H1 (cell line): ENCODE data around the gene SLC2A4RG. TPM values are rescaled to one million over a fixed set of nuclear protein-coding genes. Genes with fewer than 3 reads are reported as not detected.

Source experiments
- CTCF ChIA-PET: fragments of 300-600 bp; sonication (Branson Sonifier 250); formaldehyde crosslinking; loops from one replicate; lab custom pipeline; 2021; ENCODE audit not compliant: partially characterized antibody; lab: Charles Lee
- POLR2A ChIA-PET: fragments of 300-600 bp; sonication (Branson Sonifier 250); formaldehyde crosslinking; loops from one replicate; lab custom pipeline; 2021; ENCODE audit warnings: inconsistent platforms; ENCODE audit not compliant: partially characterized antibody; lab: Charles Lee
- DNase-seq, 2 experiments: peaks; one replicate each; pipeline versions ENCODE4 v3.0.0 to v3.0.0-alpha.2; 2010 to 2022; ENCODE audit warnings: low spot score in 2 of 2, low read depth in 1 of 2, mixed read lengths in 1 of 2
- FAIRE-seq: peaks from 2 replicates; lab custom pipeline; 2011; peaks lifted over from hg19 to GRCh38; lab: Jason Lieb, UNC
- H2AFZ ChIP-seq: 2 replicates; pipeline ENCODE4 v1.8.1; 2012; ENCODE audit warnings: low read length, inconsistent platforms
- H2AK5ac ChIP-seq: 2 replicates; pipeline ENCODE4 v1.6.1; 2013; ENCODE audit warnings: low read depth, low read length
- H2BK120ac ChIP-seq: replicated peaks from 2 replicates; pipeline ENCODE3; 2013; ENCODE audit warnings: low read depth, low read length, inconsistent platforms
- H2BK12ac ChIP-seq: 2 replicates; pipeline ENCODE4 v1.6.1; 2013; ENCODE audit warnings: low read depth, low read length
- H2BK15ac ChIP-seq: 2 replicates; pipeline ENCODE4 v1.6.1; 2013; ENCODE audit warnings: low read length
- H2BK20ac ChIP-seq: 2 replicates; pipeline ENCODE4 v1.6.1; 2013; ENCODE audit warnings: low read length
- H2BK5ac ChIP-seq: 2 replicates; pipeline ENCODE4 v1.6.1; 2013; ENCODE audit warnings: low read depth, low read length
- H3K14ac ChIP-seq: 2 replicates; pipeline ENCODE4 v1.6.1; 2013; ENCODE audit warnings: inconsistent platforms; ENCODE audit not compliant: insufficient read length
- H3K18ac ChIP-seq: 2 replicates; pipeline ENCODE4 v1.6.1; 2013; ENCODE audit warnings: low read length; ENCODE audit errors: extremely low read depth
- H3K23ac ChIP-seq: 2 replicates; pipeline ENCODE4 v1.6.1; 2013; ENCODE audit warnings: inconsistent platforms; ENCODE audit not compliant: insufficient read length
- H3K23me2 ChIP-seq: 2 replicates; pipeline ENCODE4 v1.6.1; 2013; ENCODE audit warnings: low read depth, low read length
- H3K27ac ChIP-seq: 2 replicates; pipeline ENCODE4 v1.6.1; 2011; ENCODE audit warnings: low read depth, low read length, inconsistent platforms
- H3K27me3 ChIP-seq, 4 experiments: replicated peaks in 1 of 4; 1 replicate in 1 of 4; 2 replicates in 3 of 4; pipeline versions ENCODE4 v1.6.1 to v1.8.1; 2011 to 2013; ENCODE audit warnings: low read length in 3 of 4, mild to moderate bottlenecking in 3 of 4, inconsistent platforms in 2 of 4, mixed read lengths in 2 of 4, moderate library complexity in 1 of 4; ENCODE audit not compliant: control insufficient read depth in 3 of 4, insufficient read depth in 3 of 4; ENCODE audit errors: extremely low read depth in 1 of 4
- H3K36me3 ChIP-seq, 4 experiments: 2 replicates each; pipeline versions ENCODE4 v1.6.1 to v1.8.1; 2011 to 2013; ENCODE audit warnings: mild to moderate bottlenecking in 4 of 4, low read length in 3 of 4, moderate library complexity in 2 of 4, control low read depth in 1 of 4, inconsistent platforms in 1 of 4; ENCODE audit not compliant: insufficient read depth in 4 of 4, control insufficient read depth in 2 of 4
- H3K4ac ChIP-seq: replicated peaks from 2 replicates; pipeline ENCODE3; 2013; ENCODE audit warnings: low read length, low read depth, mixed read lengths, inconsistent platforms; ENCODE audit not compliant: insufficient read length
- H3K4me1 ChIP-seq, 4 experiments: replicated peaks in 1 of 4; 1 replicate in 1 of 4; 2 replicates in 3 of 4; pipeline versions ENCODE4 v1.6.1 to v1.8.1; 2011 to 2013; ENCODE audit warnings: low read length in 3 of 4, inconsistent platforms in 2 of 4, mixed read lengths in 1 of 4; ENCODE audit not compliant: insufficient read depth in 4 of 4, control insufficient read depth in 3 of 4
- H3K4me2 ChIP-seq, 2 experiments: 2 replicates each; pipeline versions ENCODE4 v1.6.1 to v1.8.1; 2011 to 2013; ENCODE audit warnings: low read depth in 2 of 2, low read length in 2 of 2, control low read depth in 1 of 2, inconsistent platforms in 1 of 2, mild to moderate bottlenecking in 1 of 2; ENCODE audit not compliant: insufficient read depth in 1 of 2
- H3K4me3 ChIP-seq, 4 experiments: fragments of 200-600, 300-600 bp in 1 of 4; sonication (generic), shearing (Covaris generic), sonication (Bioruptor Twin) in 1 of 4; 2 replicates each; pipeline versions ENCODE4 v1.5.1 to v1.8.1; 2011 to 2016; ENCODE audit warnings: low read length in 4 of 4, low read depth in 3 of 4, control low read depth in 2 of 4, inconsistent platforms in 2 of 4, mild to moderate bottlenecking in 2 of 4, mixed read lengths in 1 of 4, moderate library complexity in 1 of 4; ENCODE audit not compliant: insufficient read depth in 2 of 4; ENCODE audit errors: extremely low read depth in 1 of 4
- H3K56ac ChIP-seq: replicated peaks from 2 replicates; pipeline ENCODE3; 2013; ENCODE audit warnings: low read depth, mild to moderate bottlenecking, mixed read lengths, low read length, inconsistent platforms; ENCODE audit not compliant: insufficient read length
- H3K79me1 ChIP-seq: 2 replicates; pipeline ENCODE4 v1.6.1; 2013; ENCODE audit warnings: low read depth, low read length, control low read depth
- H3K79me2 ChIP-seq, 2 experiments: 2 replicates each; pipeline versions ENCODE4 v1.6.1 to v1.8.1; 2012 to 2013; ENCODE audit warnings: low read length in 2 of 2, mild to moderate bottlenecking in 2 of 2, inconsistent platforms in 1 of 2; ENCODE audit not compliant: insufficient read depth in 2 of 2, control insufficient read depth in 1 of 2
- H3K9ac ChIP-seq, 4 experiments: replicated peaks in 1 of 4; 1 replicate in 1 of 4; 2 replicates in 3 of 4; pipeline versions ENCODE4 v1.6.1 to v1.8.1; 2011 to 2013; ENCODE audit warnings: low read depth in 3 of 4, low read length in 3 of 4, control low read depth in 2 of 4, mild to moderate bottlenecking in 2 of 4, moderate library complexity in 2 of 4, inconsistent platforms in 1 of 4; ENCODE audit errors: extremely low read depth in 1 of 4
- H3K9me3 ChIP-seq, 2 experiments: 2 replicates each; pipeline versions ENCODE4 v1.6.1 to v1.8.1; 2012 to 2013; ENCODE audit warnings: mild to moderate bottlenecking in 2 of 2, moderate library complexity in 2 of 2, control low read depth in 1 of 2, inconsistent platforms in 1 of 2, low read depth in 1 of 2, low read length in 1 of 2, mixed read lengths in 1 of 2; ENCODE audit not compliant: insufficient read depth in 2 of 2
- H4K20me1 ChIP-seq, 2 experiments: replicated peaks in 1 of 2; 2 replicates each; pipeline versions ENCODE3 to v1.8.1; 2011 to 2013; ENCODE audit warnings: inconsistent platforms in 2 of 2, low read length in 2 of 2, mild to moderate bottlenecking in 1 of 2; ENCODE audit not compliant: insufficient read depth in 2 of 2, control insufficient read depth in 1 of 2
- H4K5ac ChIP-seq: 2 replicates; pipeline ENCODE4 v1.6.1; 2013; ENCODE audit warnings: low read length, low read depth, mixed read lengths, inconsistent platforms; ENCODE audit not compliant: insufficient read length
- H4K8ac ChIP-seq: 2 replicates; pipeline ENCODE4 v1.8.0; 2013; ENCODE audit warnings: mild to moderate bottlenecking, moderate library complexity, low read length, inconsistent platforms; ENCODE audit not compliant: insufficient read depth; ENCODE audit errors: extremely low read depth
- H4K91ac ChIP-seq: replicated peaks from 2 replicates; pipeline ENCODE3; 2013; ENCODE audit warnings: low read length, mixed read lengths, inconsistent platforms; ENCODE audit not compliant: insufficient read length
- BACH1 ChIP-seq: IDR thresholded peaks from 2 replicates; pipeline ENCODE4 v1.6.1; 2012; ENCODE audit warnings: low read length, improper control_type of control experiment
- MAFK ChIP-seq: IDR thresholded peaks from 2 replicates; pipeline ENCODE4 v1.6.1; 2012; ENCODE audit warnings: low read depth, mild to moderate bottlenecking, improper control_type of control experiment, low read length
- RFX5 ChIP-seq: IDR thresholded peaks from 2 replicates; pipeline ENCODE4 v1.6.1; 2011; ENCODE audit warnings: low read depth, low read length, improper control_type of control experiment, borderline replicate concordance
- SP1 ChIP-seq: IDR thresholded peaks from 2 replicates; pipeline ENCODE4 v1.6.1; 2011; ENCODE audit warnings: low read depth, low read length
- SUZ12 ChIP-seq: fragments of 200-600 bp; sonication (generic); IDR thresholded peaks from 2 replicates; pipeline ENCODE4 v1.6.1; 2012; ENCODE audit warnings: mild to moderate bottlenecking, inconsistent platforms, low read length, moderate library complexity, mixed read lengths
- WGBS, 2 experiments: shearing (Covaris generic) in 1 of 2; methylation state at CpG; one replicate each; pipeline versions ENCODE4 v1.1.6 to v1.1.7; 2013 to 2015; ENCODE audit warnings: low lambda C conversion rate in 2 of 2, mixed read lengths in 2 of 2, inconsistent platforms in 1 of 2, low coverage in 1 of 2, missing lambda C conversion rate in 1 of 2; ENCODE audit not compliant: insufficient replicate concordance in 2 of 2, insufficient coverage in 1 of 2, insufficient read length in 1 of 2; ENCODE audit errors: extremely low coverage in 1 of 2, missing lambda C conversion rate in 1 of 2; 5-methylcytosine and 5-hydroxymethylcytosine counted together
- polyA plus RNA-seq, 7 experiments: library from polyadenylated mRNA; depleted of rRNA in 3 of 7; stranded (reverse) in 5 of 7; unstranded in 2 of 7; fragments of >200 nt in 5 of 7; fragments of 200-250 nt in 2 of 7; gene quantifications; 1 replicate in 5 of 7; 2 replicates in 1 of 7; 4 replicates in 1 of 7; pipeline versions ENCODE4 v1.2.1 to v1.2.3, GENCODE V29; 2011 to 2013; ENCODE audit warnings: missing spikeins in 2 of 7, mixed read lengths in 2 of 7
- total RNA-seq: library from RNA; stranded (reverse); fragmentation: NEBNext Ultra II Directional; extraction: Animal tissue kit (Norgen Biotek cat#: 25700); gene quantifications from 2 replicates; pipeline ENCODE4 v1.2.1, GENCODE V29; 2021
- TF ChIP-seq, protein P1 (sequence below), 3 experiments: IDR thresholded peaks; 1 replicate in 2 of 3; 2 replicates in 1 of 3; pipeline versions ENCODE4 v1.5.1 to v1.6.1; 2011; ENCODE audit warnings: low read length in 3 of 3, mild to moderate bottlenecking in 3 of 3, inconsistent platforms in 2 of 3, low read depth in 1 of 3, moderate library complexity in 1 of 3; ENCODE audit not compliant: insufficient read depth in 1 of 3; ENCODE audit errors: control extremely low read depth in 1 of 3

The SLC2A4RG gene
- total and polyA plus RNA-seq, 2 of the 8 experiments (the other 6 are each of a cell fraction or from before 2014, with no cell fraction given) = 15.9 to 29.1 TPM

DNA sequence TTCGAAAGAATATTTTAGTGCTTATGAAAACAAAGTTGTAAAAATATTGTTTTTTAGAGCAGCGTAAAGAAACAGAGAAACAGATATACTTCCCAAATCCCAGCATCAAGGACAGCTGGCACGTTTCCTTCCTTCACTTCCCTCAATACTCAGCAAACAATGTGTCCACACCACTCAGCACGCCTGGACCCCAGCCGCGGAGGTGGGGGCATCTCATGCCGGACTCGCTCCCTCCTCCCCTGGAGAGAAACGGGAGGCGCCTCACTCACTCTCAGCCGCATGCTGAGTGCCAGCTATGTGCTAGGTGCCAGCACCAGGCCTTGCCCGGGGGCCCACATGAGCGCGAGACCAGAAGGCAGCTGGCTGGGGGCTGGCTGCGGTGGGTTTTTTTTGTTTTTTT is 34.7 kb downstream of the SLC2A4RG start:
- 85% methylated on average over 15 of the region's 15 CpGs; no CpG with 5 or more reads in 1 of the 2 experiments for WGBS, 2 experiments
- Histone ChIP-seq H3K18ac (no peak overlapping the region), H3K56ac (no peak overlapping the region), H3K4me2 (no peak overlapping the region; a peak in 1 of 4 replicates), H2BK20ac (no peak overlapping the region), H3K23ac (no peak overlapping the region), H3K4ac (no peak overlapping the region), H2AFZ (no peak overlapping the region), H3K79me1 (peaks cover 14% of the 10 kb centered on the region), H3K14ac (no peak overlapping the region), H2BK15ac (no peak overlapping the region), H3K9ac (no peak overlapping the region), H4K5ac (no peak overlapping the region), H2BK5ac (no peak overlapping the region), H3K9me3 (peaks cover 0 to 3% of the 10 kb centered on the region in 2 experiments; a peak in 1 of 4 replicates), H3K79me2 (peaks cover 4 to 11% of the 10 kb centered on the region in 2 experiments; a peak in 2 of 4 replicates), H2BK12ac (no peak overlapping the region), H3K27me3 (no peaks in the 10 kb centered on the region), H2AK5ac (no peak overlapping the region), H3K4me1 (peaks cover 0 to 9% (median 6%) of the 10 kb centered on the region in 4 experiments; a peak in 5 of 7 replicates), H3K4me3 (no peak overlapping the region), H3K23me2 (peaks cover 7% of the 10 kb centered on the region; the same call in 1 of the 2 replicates), H4K20me1 (peaks cover 3 to 14% of the 10 kb centered on the region in 2 experiments), H3K36me3 (no peaks in the 10 kb centered on the region; a peak in 1 of 8 replicates), H4K91ac (no peak overlapping the region), H2BK120ac (no peak overlapping the region), H4K8ac (no peak overlapping the region), H3K27ac (no peak overlapping the region)
- POLR2A ChIA-PET = interaction anchor here (0.6 to 2.8 kb wide), 9 partner anchors 12 to 253 kb away, joined by 3 to 22 read pairs (median 3); partner anchors contain the start of genes PPDPF and TPD52L2
- no peak for FAIRE-seq
- no peak for DNase-seq
- CTCF ChIA-PET = interaction anchor here (0.7 to 10.7 kb wide), 25 partner anchors 9 to 240 kb away, joined by 3 to 191 read pairs (median 7); partner anchors contain the start of genes PTK6 and TPD52L2
- TF ChIP-seq SP1 = no peak
- TF ChIP-seq, protein P1, sequence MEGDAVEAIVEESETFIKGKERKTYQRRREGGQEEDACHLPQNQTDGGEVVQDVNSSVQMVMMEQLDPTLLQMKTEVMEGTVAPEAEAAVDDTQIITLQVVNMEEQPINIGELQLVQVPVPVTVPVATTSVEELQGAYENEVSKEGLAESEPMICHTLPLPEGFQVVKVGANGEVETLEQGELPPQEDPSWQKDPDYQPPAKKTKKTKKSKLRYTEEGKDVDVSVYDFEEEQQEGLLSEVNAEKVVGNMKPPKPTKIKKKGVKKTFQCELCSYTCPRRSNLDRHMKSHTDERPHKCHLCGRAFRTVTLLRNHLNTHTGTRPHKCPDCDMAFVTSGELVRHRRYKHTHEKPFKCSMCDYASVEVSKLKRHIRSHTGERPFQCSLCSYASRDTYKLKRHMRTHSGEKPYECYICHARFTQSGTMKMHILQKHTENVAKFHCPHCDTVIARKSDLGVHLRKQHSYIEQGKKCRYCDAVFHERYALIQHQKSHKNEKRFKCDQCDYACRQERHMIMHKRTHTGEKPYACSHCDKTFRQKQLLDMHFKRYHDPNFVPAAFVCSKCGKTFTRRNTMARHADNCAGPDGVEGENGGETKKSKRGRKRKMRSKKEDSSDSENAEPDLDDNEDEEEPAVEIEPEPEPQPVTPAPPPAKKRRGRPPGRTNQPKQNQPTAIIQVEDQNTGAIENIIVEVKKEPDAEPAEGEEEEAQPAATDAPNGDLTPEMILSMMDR (IDR thresholded peaks at IDR 0.05; ENCODE audit: control extremely low read depth in 1 of 3, insufficient read depth in 1 of 3, low read depth in 1 of 3, low read length in 3 of 3) = no peak
- no peak for TF ChIP-seq BACH1
- TF ChIP-seq RFX5 = no peak
- no peak for TF ChIP-seq SUZ12
- no peak for TF ChIP-seq MAFK
